C4-2B (cell line): ENCODE data around the gene GPR31.
"Not testable (repeated sequence)": the region's sequence is repeated elsewhere in the genome, so short reads cannot be mapped to it uniquely, and the experiment has no call there.

Experiments used
- CTCF ChIP-seq: fragments of 450-650 bp; conservative IDR thresholded peaks from 2 replicates; pipeline ENCODE4 v1.5.1; 2017; ENCODE audit warnings: mild to moderate bottlenecking
- ZFX ChIP-seq: fragments of 450-650 bp; IDR thresholded peaks from 2 replicates; pipeline ENCODE4 v1.6.1; 2017

GRCh38 chr6:167203261-167204058, 45.7 kb upstream of the GPR31 start:
- not testable (repeated sequence) for TF ChIP-seq CTCF, ZFX
